Keratinocyte (primary cell): ENCODE measurements around the gene SYNE2.

Experiments
- EZH2 ChIP-seq: IDR thresholded peaks from one replicate; pipeline ENCODE4 v1.6.1; 2012; ENCODE audit warnings: inconsistent platforms, mild to moderate bottlenecking, low read length, moderate library complexity
- TF ChIP-seq, protein P1 (sequence below), 3 experiments: IDR thresholded peaks in 1 of 3; conservative IDR thresholded peaks in 1 of 3; optimal IDR thresholded peaks in 1 of 3; 2 replicates in 2 of 3; 3 replicates in 1 of 3; pipeline versions ENCODE3 to v1.5.1; 2011; ENCODE audit warnings: low read length in 3 of 3, mild to moderate bottlenecking in 3 of 3, moderate library complexity in 2 of 3, control low read depth in 1 of 3, inconsistent platforms in 1 of 3; ENCODE audit not compliant: insufficient read depth in 2 of 3; ENCODE audit errors: extremely low read depth in 1 of 3

DNA sequence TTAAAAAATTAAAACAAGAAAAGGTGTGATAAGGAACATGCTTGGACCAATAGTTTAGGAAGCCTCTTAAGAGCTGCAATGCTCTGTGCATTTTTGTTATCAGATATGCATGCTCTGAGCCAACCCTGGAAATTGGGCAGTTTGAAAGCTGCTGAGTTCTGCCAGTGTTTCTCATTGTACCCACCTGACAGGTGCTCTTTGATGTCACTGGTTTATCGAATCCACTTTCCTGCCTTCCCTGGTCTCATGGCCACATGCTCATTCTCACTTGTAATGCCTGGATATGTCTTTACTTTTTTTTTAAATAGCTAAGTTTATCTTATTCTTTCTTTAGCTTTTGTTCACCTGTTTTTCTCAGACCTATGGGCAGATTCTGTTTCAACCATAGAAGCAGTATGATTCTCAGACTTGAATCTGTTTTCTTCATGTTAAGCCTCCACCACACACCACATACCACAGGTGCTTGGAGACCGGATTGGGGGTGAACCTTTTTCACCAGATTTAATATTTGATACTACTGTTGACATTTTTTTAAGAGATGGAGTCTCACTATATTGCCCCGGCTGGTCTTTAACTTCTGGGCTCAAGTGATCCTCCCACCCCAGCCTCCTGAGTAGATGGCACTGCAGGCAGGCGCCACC, 350.7 kb downstream of the SYNE2 start:
- TF ChIP-seq, protein P1, sequence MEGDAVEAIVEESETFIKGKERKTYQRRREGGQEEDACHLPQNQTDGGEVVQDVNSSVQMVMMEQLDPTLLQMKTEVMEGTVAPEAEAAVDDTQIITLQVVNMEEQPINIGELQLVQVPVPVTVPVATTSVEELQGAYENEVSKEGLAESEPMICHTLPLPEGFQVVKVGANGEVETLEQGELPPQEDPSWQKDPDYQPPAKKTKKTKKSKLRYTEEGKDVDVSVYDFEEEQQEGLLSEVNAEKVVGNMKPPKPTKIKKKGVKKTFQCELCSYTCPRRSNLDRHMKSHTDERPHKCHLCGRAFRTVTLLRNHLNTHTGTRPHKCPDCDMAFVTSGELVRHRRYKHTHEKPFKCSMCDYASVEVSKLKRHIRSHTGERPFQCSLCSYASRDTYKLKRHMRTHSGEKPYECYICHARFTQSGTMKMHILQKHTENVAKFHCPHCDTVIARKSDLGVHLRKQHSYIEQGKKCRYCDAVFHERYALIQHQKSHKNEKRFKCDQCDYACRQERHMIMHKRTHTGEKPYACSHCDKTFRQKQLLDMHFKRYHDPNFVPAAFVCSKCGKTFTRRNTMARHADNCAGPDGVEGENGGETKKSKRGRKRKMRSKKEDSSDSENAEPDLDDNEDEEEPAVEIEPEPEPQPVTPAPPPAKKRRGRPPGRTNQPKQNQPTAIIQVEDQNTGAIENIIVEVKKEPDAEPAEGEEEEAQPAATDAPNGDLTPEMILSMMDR (optimal IDR thresholded peaks at IDR 0.05 in 1 of 3, IDR thresholded peaks at IDR 0.05 in 1 of 3, conservative IDR thresholded peaks at IDR 0.05 in 1 of 3; ENCODE audit: extremely low read depth in 1 of 3, insufficient read depth in 2 of 3, low read length in 3 of 3): no peak
- TF ChIP-seq EZH2: no peak
